ENCODE results near the gene GPRIN3. TPM values are rescaled to one million over a fixed set of nuclear protein-coding genes. Genes with fewer than 3 reads are reported as not detected.

Gene GPRIN3
- total RNA-seq, 4 donors from 2014 or later = 5.7 to 28.7 (median 8.8) TPM

GRCh38 chr4:89212666-89213381 lies 94.8 kb downstream of the GPRIN3 start:
- TF ChIP-seq, protein P1, sequence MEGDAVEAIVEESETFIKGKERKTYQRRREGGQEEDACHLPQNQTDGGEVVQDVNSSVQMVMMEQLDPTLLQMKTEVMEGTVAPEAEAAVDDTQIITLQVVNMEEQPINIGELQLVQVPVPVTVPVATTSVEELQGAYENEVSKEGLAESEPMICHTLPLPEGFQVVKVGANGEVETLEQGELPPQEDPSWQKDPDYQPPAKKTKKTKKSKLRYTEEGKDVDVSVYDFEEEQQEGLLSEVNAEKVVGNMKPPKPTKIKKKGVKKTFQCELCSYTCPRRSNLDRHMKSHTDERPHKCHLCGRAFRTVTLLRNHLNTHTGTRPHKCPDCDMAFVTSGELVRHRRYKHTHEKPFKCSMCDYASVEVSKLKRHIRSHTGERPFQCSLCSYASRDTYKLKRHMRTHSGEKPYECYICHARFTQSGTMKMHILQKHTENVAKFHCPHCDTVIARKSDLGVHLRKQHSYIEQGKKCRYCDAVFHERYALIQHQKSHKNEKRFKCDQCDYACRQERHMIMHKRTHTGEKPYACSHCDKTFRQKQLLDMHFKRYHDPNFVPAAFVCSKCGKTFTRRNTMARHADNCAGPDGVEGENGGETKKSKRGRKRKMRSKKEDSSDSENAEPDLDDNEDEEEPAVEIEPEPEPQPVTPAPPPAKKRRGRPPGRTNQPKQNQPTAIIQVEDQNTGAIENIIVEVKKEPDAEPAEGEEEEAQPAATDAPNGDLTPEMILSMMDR (IDR thresholded peaks at IDR 0.05; ENCODE audit: low read depth) = no peak

GRCh38 chr4:89204624-89205023 lies 103.0 kb downstream of the GPRIN3 start:
- TF ChIP-seq, protein P1 (IDR thresholded peaks at IDR 0.05; ENCODE audit: low read depth) = no peak

- TF ChIP-seq, protein P1 (IDR thresholded peaks at IDR 0.05; ENCODE audit: low read depth) = no peak
Measured at GRCh38 chr4:89203902-89204301, 103.7 kb downstream of the GPRIN3 start.

DNA sequence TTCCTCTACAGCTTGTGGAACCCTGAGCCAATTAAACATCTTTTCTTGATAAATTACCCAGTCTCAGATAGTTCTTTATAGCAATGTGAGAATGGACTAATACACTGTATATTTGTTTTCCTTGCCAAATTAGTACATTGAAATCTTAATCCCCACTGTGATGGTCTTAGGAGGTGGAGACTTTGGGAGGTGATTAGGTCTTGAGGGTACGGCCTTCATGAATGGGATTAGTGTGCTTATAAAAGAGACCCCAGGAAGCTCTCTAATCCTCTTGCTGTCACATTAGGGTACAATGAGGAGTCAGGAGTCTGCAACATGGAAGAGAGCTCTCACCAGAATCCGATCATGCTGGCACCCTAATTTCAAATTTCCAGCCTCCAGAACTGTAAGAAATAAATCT lies 109.7 kb downstream of the GPRIN3 start:
- TF ChIP-seq, protein P1 (IDR thresholded peaks at IDR 0.05; ENCODE audit: low read depth) = no peak

DNA sequence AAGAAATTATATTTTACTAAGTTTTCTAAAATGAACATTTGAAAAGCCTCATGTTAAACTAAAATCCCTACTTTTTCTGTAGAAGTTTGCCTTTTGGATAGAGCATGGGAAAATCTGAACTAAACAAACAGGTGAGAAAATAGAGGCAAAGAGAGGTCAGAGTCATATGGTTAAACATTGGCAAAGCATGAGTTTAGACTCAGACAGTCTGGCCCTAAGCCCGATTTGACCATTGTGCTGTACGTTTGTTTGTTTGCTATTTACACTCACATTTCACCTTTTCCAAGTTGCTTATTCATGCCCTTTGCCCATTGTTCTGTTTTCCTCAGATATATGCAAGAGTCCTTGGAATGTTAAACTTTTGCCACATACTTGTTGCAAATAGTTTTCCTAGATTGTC lies 110.9 kb downstream of the GPRIN3 start:
- TF ChIP-seq, protein P1 (IDR thresholded peaks at IDR 0.05; ENCODE audit: low read depth) = no peak

DNA sequence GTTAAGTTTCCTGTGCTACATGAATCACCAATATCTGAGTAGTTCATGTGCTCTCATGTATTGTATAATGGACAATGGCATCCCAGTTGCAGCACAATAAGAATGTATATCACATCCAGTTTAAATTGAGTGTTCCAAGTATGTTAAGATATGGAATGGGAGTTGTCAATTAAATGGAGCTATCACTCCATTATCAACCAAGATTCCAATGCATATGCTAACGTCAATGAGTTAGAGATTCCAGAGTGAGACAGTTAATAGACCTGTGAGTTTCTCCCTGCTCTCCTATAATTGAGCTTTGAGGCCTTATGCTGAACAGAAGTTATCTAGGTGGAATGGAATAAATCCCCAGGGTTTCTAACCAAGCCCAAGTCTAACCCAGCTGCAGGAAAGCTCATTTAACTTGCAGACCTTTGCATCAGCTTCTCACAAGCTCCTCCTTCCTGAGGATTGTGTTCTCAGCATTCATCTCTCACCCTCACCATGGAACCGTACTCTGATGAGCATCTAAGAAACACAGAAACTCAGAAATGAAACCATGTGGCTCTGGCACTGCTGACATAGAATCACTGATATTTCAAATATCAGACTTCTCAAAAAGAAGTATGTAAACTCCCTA lies 111.4 kb downstream of the GPRIN3 start:
- TF ChIP-seq, protein P1 (IDR thresholded peaks at IDR 0.05; ENCODE audit: low read depth) = no peak

- TF ChIP-seq, protein P1 (IDR thresholded peaks at IDR 0.05; ENCODE audit: low read depth) = no peak
Measured at GRCh38 chr4:89193843-89194242, 113.8 kb downstream of the GPRIN3 start.

Other genes with a start within 250 kb of the GPRIN3 start
- 1 to 10 TPM; 4.1 to 9.8 (median 5.2) TPM for gene TIGD2, start 196.3 kb downstream of the GPRIN3 start, total RNA-seq